Large intestine (tissue), 3 donors: ENCODE measurements around the gene ACP7. TPM values are rescaled to one million over a fixed set of nuclear protein-coding genes. Genes with fewer than 3 reads are reported as not detected.

Experiments used
- DNase-seq, 2 donors: peaks; one replicate each; pipeline versions ENCODE4 v3.0.0 to v3.0.0-alpha.2; 2013
- H3K27ac ChIP-seq: one replicate; pipeline ENCODE4 v1.5.1; 2013; ENCODE audit warnings: low read length
- H3K27me3 ChIP-seq: 2 replicates; pipeline ENCODE4 v1.6.1; 2013; ENCODE audit warnings: low read length; ENCODE audit not compliant: control insufficient read depth, insufficient read depth
- H3K36me3 ChIP-seq: 2 replicates; pipeline ENCODE4 v1.6.1; 2013; ENCODE audit warnings: low read length; ENCODE audit not compliant: control insufficient read depth, insufficient read depth
- H3K4me1 ChIP-seq: one replicate; pipeline ENCODE4 v1.6.1; 2013; ENCODE audit warnings: low read length; ENCODE audit not compliant: control insufficient read depth, insufficient read depth
- H3K4me3 ChIP-seq: one replicate; pipeline ENCODE4 v1.5.1; 2013; ENCODE audit warnings: low read length
- H3K9me3 ChIP-seq: one replicate; pipeline ENCODE4 v1.6.1; 2013; ENCODE audit warnings: mild to moderate bottlenecking, low read depth, low read length, moderate library complexity; ENCODE audit not compliant: control insufficient read depth
- WGBS: methylation state at CpG from one replicate; pipeline ENCODE4 v1.1.5; 2013; ENCODE audit warnings: low lambda C conversion rate; ENCODE audit not compliant: insufficient coverage; 5-methylcytosine and 5-hydroxymethylcytosine counted together
- polyA plus RNA-seq: library from polyadenylated mRNA; unstranded; fragments of 120-200 nt; gene quantifications from one replicate; pipeline ENCODE4 v1.2.1, GENCODE V29; 2013

ACP7 gene
- polyA plus RNA-seq, 1 donor: 1.5 TPM

DNA sequence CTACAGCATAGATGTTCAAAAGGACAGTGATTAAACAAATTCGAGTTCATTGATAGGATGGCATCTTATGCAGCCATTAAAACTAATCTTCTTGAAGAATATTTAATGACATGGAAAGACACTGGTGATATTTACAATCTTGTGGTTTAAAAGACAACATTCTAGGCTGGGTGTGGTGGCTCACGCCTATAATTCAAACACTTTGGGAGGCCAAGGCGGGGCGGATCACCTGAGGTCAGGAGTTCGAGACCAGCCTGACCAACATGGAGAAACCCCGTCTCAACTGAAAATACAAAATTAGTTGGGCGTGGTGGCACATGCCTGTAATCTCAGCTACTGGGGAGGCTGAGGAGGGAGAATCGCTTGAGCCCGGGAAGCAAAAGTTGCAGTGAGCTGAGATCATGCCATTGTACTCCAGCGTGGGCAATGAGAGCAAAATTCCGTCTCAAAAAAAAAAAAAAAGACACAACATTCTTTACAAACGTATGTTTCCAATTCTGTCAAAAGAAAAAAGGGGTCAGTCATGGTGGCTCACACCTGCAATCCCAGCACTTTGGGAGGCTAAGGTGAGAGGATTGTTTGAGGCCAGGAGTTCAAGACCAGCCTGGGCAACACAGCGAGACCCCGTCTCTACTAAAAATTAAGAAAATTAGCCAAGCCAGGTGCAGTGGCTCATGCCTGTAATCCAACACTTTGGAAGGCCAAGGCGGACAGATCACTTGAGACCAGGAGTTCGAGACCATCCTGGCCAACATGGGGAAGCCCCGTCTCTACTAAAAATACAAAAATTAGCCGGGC is 39.0 kb downstream of the ACP7 start:
- 90% methylated on average over 7 of the region's 18 CpGs for WGBS
- no peak for DNase-seq

DNA sequence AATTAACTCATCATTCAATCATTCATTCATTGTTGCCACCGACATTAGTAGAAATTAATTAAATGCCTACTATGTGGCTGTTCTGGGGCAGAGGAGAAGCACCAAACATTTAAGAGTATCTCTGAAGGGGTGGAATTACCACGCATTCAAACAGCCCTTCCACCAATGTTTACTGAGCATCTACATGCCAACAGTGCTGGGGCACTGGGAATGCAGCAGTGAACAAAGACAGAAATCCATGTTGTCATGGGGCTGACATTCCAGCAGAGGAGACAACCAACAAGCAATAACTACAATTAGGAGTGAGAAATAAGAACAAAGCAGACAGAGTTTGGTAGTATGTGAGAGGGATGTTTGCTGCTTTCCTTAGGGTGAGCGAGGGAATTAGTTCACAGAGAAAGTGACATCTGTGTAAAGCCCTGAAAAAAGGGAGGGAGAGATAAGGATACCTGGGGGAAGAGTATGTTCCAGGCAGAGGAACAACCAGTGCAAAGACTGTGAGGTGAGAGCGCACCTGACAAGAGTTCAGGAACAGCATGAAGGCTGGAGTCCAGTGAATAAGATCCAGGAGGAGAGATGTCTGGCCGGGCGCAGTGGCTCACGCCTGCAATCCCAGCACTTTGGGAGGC is 40.1 kb downstream of the ACP7 start:
- H3K27me3 ChIP-seq: no peaks in the 10 kb centered on the region
- H3K4me3 ChIP-seq: no peak overlapping the region
- no peaks in the 10 kb centered on the region for H3K9me3 ChIP-seq
- no peaks in the 10 kb centered on the region for H3K36me3 ChIP-seq
- no peak for DNase-seq
- peaks cover 29% of the 10 kb centered on the region for H3K4me1 ChIP-seq
- no peak overlapping the region for H3K27ac ChIP-seq
- WGBS: no CpG with 5 or more reads among the region's 7 CpGs

More for the DNA sequence above, 39.0 kb downstream of the ACP7 start:
- H3K4me1 ChIP-seq: peaks cover 18% of the 10 kb centered on the region
- H3K27me3 ChIP-seq: no peaks in the 10 kb centered on the region
- H3K9me3 ChIP-seq: no peaks in the 10 kb centered on the region
- H3K27ac ChIP-seq: no peak overlapping the region
- H3K4me3 ChIP-seq: no peak overlapping the region
- no peaks in the 10 kb centered on the region for H3K36me3 ChIP-seq

DNA sequence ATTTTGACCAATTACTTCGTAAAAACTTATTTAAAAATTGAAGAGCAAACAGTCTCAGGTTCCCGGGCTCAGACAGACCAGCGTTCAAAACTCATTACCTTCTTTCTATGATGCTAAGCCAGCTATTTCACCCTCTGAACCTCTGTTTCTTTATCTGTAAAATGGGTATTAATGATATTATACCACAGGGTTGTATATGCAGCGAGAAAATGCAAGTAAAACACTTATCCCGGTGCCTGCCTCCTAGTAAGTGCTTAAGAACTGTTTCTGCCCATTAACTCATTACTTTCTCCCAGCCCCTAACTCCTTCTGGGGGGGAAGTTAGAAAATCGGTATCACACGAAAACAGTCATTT is 41.0 kb downstream of the ACP7 start:
- H3K4me3 ChIP-seq: peak overlapping the region; percentile 83
- 100% methylated on average over 1 of the region's 7 CpGs for WGBS
- no peak for DNase-seq
- H3K4me1 ChIP-seq: peaks cover 38% of the 10 kb centered on the region
- peak overlapping the region; percentile 95 for H3K27ac ChIP-seq
- peaks cover 3% of the 10 kb centered on the region for H3K36me3 ChIP-seq
- no peaks in the 10 kb centered on the region for H3K27me3 ChIP-seq
- no peaks in the 10 kb centered on the region for H3K9me3 ChIP-seq

DNA sequence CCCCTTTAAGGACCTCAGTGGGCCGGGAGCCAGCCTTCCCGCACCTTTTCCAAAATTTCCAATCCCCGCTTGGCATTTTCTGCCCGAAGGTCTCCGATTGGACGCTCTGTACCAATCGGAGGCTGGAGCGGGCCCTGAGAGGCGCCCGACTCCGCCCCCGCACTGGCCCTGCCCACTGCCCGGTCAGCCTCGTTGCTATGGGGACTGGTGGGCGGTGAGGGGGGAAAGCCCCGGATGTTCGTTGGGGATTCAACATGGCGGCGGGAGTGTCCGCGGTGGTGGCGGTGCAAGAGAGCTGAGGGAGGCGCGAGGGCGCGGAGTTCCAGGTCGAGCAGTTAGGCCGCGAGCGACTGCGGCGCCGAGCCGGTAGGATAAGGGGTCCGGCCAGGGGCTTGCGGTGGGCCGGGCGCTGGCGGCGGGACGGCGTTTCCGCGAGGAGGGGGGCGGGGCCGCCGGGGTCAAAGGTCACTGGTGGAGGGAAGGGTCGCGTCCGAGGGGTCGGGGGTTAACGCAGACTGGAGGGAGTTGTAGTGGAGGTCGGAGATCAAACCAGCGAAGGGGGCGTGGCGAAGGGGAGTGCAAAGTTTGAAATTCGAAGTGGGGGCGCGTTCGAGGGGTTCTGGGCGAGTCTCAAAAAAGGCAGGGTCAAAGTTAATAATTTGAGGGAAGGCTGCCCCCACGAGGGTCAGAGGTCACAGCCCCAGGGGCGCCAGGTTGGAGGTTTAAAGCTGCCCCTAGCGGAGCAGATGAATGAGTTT is 41.6 kb downstream of the ACP7 start, which contains the start of gene PAK4:
PAK4 (plus strand) TSS at position 233 of the 758 bp plus-strand sequence. CDS start 43,768 bp downstream, outside the sequence.
- H3K4me1 ChIP-seq: peaks cover 43% of the 10 kb centered on the region
- DNase-seq: peak; percentile 97 to 98
- no peaks in the 10 kb centered on the region for H3K27me3 ChIP-seq
- H3K36me3 ChIP-seq: peaks cover 3% of the 10 kb centered on the region
- H3K27ac ChIP-seq: peak within 1 kb of the TSS; percentile 95
- peak within 1 kb of the TSS; percentile 83 for H3K4me3 ChIP-seq
- H3K9me3 ChIP-seq: no peaks in the 10 kb centered on the region
- WGBS: no CpG with 5 or more reads among the region's 64 CpGs

DNA sequence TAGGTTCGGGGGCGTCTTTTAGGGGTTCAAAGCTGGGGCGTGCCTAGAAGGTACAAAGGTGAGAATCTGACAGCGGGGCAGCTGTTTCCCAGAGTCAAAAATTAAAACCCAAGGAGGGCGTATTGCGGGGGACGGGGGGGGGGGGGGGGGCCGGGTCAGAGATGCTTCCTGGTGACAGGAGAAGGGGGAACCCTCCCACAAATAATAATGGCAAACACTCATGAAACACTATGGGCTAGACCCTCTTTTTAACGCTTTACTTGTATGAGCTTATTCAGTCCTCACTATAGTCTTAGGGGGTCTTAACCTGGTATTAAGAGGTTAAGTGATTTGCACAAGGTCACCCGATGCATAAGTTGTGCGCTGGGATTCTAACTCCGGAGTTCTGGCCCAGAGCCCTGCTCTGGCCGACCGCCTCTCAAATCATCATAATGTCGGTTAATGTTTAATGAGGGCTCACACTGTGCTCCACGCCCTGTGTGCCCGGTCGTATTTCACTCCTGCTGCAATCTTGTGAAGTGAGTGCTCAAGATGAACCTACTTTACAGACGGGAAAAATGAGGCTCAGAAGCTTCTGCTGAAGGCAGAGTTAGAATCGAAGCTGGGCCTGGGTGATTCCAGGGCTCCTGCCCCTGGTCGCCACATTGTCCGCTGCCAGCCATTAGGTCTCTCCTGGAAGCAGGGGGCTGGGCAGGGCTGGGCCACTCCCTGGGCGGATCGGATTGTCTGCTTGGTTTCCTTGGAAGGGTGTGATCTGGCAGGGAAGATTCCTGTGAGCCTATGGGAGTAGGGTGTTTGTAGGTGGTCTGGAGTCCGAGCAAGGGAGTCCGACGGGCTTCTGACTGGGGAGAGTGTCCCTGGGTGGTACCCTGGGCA is 42.4 kb downstream of the ACP7 start:
- H3K27me3 ChIP-seq: no peaks in the 10 kb centered on the region
- H3K4me1 ChIP-seq: peaks cover 48% of the 10 kb centered on the region
- DNase-seq: peak; percentile 86 to 94
- H3K27ac ChIP-seq: peak overlapping the region; percentile 95
- H3K9me3 ChIP-seq: no peaks in the 10 kb centered on the region
- peaks cover 3% of the 10 kb centered on the region for H3K36me3 ChIP-seq
- peak overlapping the region; percentile 83 for H3K4me3 ChIP-seq
- no CpG with 5 or more reads among the region's 27 CpGs for WGBS

DNA sequence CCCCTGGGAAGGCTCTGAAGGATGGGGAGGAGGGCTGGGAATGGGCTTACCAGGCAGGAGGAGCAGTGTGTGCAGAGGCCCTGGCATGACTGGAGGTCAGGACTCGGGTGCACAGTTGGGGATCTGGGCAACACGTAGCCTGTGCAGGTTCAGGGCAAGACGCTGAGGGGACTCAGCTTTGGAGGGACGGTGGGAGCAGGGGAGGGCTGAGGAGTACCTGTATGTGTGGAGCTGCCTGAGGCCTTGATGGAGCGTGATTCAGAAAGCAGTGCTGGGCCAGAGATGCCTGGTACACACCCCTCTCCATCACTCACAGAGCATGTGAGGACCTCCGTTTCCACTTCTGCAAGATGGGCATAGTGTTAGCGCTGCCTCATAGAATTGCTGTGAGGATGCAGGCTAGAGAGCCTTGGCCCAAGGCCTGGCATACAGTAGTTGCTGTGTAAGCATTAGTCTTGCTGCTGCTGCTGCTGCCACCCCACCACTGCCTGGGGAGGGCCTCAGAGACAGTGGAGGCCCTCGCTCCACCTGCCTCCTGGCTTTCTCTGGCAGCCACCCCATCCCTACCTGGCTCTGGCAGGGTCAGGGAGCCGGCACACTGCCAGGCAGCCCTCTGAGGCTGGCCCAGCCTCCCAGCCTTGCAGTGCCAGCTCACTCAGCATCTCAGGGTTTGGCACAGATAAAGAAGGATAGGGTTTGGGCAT is 43.8 kb downstream of the ACP7 start:
- H3K4me1 ChIP-seq: peaks cover 60% of the 10 kb centered on the region
- peak overlapping the region; percentile 83 for H3K4me3 ChIP-seq
- no CpG with 5 or more reads among the region's 9 CpGs for WGBS
- H3K27ac ChIP-seq: peak overlapping the region; percentile 95
- no peaks in the 10 kb centered on the region for H3K27me3 ChIP-seq
- DNase-seq: no peak
- H3K36me3 ChIP-seq: peaks cover 3% of the 10 kb centered on the region
- no peaks in the 10 kb centered on the region for H3K9me3 ChIP-seq

DNA sequence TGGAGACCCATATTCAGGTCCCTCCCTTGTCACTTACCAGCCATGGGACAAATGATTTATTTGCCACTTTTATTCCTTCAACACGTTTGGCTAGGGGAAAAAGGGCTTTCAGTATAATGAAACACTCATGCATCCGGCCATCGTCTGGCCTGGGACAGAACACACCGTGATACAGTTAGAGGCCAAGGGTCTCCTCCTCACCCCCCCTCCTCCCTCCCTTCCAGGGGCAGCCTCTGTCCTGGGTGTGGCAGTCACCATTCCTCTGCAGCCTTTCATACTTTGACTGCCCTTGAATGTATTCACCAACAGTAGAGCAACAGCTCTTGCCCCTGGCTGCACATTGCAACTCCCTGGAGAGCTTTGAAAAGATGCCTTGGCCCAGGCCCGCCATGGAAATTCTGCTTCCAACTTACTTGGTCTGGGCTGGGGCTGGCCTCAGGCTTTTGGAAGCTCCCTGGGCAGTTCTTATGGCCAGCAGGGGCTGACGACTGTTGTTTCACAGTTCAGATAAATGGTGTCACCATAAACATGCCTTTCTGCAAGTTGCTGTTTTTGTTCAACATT is 44.4 kb downstream of the ACP7 start:
- no peaks in the 10 kb centered on the region for H3K9me3 ChIP-seq
- peak overlapping the region; percentile 95 for H3K27ac ChIP-seq
- H3K4me3 ChIP-seq: no peak overlapping the region
- WGBS: 20% methylated on average over 1 of the region's 6 CpGs
- peak; percentile 79 to 88 for DNase-seq
- peaks cover 3% of the 10 kb centered on the region for H3K36me3 ChIP-seq
- H3K27me3 ChIP-seq: no peaks in the 10 kb centered on the region
- peaks cover 67% of the 10 kb centered on the region for H3K4me1 ChIP-seq

DNA sequence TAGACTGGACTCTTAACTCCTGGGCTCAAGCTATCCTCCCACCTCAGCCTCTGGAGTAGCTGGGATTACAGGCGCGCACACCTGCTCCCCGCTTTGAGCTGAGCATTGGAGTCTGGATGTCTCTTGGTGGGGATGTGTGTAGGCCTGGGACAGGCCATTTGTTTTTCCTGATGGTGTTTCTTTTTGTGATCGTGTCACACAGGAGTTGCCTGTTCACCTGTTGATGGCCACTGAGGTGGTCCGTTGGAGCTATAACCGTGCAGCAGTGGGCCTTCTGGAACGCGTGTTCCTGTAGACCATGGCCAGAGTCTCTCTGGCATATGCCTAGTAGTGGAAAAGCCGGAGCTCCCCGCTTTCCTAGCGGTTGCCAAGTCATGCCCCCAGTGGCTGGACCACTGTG is 44.9 kb downstream of the ACP7 start:
- H3K36me3 ChIP-seq: peaks cover 3% of the 10 kb centered on the region
- H3K27ac ChIP-seq: peak overlapping the region; percentile 95
- no peak for DNase-seq
- H3K4me1 ChIP-seq: peaks cover 72% of the 10 kb centered on the region
- H3K9me3 ChIP-seq: no peaks in the 10 kb centered on the region
- no peak overlapping the region for H3K4me3 ChIP-seq
- H3K27me3 ChIP-seq: no peaks in the 10 kb centered on the region
- no CpG with 5 or more reads among the region's 11 CpGs for WGBS
